ENCODE measurements around the gene FAM168B. TPM values are rescaled to one million over a fixed set of nuclear protein-coding genes. Genes with fewer than 3 reads are reported as not detected.

FAM168B gene
- total RNA-seq, 1 experiment from 2014 or later, result 124 TPM

DNA sequence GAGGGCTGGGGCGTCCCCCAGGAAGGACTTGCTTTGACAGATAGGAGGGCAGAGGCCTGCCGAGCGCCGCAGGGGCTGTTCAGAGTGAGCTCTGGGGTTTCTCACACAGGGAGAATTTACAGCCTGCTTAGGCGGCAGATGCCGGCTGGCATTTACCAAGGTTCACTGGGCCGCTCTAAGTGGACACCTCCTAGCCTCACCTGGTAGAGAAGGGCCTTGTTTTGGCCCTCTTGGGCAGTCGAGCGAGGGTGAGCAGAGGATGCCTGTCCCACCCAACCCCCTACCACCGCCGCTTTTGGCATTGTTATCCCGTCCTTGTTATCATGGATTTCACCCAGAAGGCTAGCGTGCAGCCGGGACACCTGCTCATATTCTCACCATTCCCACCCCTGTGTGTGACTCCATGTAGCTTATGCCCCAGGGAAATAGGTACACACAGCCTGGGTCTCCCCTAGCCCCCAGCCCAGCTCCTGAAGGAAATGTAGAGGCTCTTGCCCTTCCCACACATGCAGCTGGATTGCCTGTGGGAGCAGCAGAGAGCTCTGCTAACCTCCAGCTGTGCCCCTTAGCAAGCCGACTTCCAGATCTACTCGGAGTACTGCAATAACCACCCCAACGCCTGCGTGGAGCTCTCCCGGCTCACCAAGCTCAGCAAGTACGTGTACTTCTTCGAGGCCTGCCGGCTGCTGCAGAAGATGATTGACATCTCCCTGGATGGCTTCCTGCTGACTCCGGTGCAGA, 52.4 kb downstream of the FAM168B start:
- DNase-seq (ENCODE audit: low read depth), result no peak

DNA sequence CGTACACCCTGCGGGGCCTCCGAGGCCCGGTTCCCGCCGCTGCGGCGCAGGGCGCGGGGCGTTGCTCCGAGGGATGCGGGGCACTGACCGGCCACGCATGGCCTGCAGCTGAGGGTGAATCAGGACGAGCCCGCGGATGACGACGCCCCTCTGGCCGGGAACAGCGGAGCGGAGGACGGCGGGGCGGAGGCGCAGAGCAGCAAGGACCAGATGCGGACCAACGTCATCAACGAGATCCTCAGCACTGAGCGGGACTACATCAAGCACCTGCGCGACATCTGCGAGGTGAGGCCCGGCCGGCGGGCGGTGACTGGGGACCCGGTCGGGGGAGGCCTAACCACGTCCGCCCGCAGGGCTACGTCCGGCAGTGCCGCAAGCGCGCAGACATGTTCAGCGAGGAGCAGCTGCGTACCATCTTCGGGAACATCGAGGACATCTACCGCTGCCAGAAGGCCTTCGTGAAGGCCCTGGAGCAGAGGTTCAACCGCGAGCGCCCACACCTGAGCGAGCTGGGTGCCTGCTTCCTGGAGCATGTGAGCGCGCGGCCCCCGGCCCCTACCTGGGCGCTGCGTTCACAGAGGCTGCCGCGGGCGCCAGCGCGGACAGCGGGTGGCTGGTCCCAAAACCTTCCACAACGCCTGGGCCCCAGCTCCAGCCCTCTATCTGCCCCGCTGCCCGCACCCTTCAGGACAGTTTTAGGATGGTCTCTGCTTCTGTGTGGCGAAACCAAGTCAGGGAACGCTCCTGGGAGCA, 53.2 kb downstream of the FAM168B start:
- no peak for DNase-seq (ENCODE audit: low read depth)

- no peak for DNase-seq (ENCODE audit: low read depth)
Measured at GRCh38 chr2:131039535-131039907, 53.7 kb downstream of the FAM168B start.

- DNase-seq (ENCODE audit: low read depth), result no peak
Measured at GRCh38 chr2:131039101-131039440, 54.2 kb downstream of the FAM168B start.

GRCh38 chr2:131038258-131039100, 54.8 kb downstream of the FAM168B start:
- DNase-seq (ENCODE audit: low read depth), result no peak

- no peak for DNase-seq (ENCODE audit: low read depth)
Measured at GRCh38 chr2:131037398-131038257, 55.6 kb downstream of the FAM168B start.

- no peak for DNase-seq (ENCODE audit: low read depth)
Measured at GRCh38 chr2:131036696-131037397, 56.4 kb downstream of the FAM168B start.

DNA sequence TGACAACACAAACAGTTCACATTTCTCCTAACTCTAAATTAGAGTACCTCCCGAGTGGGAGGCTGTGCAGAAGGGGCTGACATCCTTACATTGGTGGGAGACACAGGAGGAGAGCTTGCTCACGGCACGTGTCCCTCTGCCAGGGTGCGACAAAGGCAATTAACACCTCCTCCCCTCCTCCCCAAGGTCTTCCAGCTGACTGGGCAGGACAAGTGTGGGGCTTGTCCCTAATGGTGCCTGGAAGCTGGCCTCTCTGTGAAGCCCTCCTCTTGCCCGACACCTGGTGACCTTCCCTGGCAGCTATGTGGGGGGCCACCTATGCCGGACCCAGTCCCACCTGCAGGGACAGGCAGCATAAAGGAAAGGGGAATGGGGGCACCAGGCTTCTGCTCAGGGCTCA, 57.0 kb downstream of the FAM168B start:
- DNase-seq (ENCODE audit: low read depth), result no peak

GRCh38 chr2:131035826-131036231, 57.4 kb downstream of the FAM168B start:
- no peak for DNase-seq (ENCODE audit: low read depth)

GRCh38 chr2:131035112-131035825, 58.0 kb downstream of the FAM168B start:
- no peak for DNase-seq (ENCODE audit: low read depth)

DNA sequence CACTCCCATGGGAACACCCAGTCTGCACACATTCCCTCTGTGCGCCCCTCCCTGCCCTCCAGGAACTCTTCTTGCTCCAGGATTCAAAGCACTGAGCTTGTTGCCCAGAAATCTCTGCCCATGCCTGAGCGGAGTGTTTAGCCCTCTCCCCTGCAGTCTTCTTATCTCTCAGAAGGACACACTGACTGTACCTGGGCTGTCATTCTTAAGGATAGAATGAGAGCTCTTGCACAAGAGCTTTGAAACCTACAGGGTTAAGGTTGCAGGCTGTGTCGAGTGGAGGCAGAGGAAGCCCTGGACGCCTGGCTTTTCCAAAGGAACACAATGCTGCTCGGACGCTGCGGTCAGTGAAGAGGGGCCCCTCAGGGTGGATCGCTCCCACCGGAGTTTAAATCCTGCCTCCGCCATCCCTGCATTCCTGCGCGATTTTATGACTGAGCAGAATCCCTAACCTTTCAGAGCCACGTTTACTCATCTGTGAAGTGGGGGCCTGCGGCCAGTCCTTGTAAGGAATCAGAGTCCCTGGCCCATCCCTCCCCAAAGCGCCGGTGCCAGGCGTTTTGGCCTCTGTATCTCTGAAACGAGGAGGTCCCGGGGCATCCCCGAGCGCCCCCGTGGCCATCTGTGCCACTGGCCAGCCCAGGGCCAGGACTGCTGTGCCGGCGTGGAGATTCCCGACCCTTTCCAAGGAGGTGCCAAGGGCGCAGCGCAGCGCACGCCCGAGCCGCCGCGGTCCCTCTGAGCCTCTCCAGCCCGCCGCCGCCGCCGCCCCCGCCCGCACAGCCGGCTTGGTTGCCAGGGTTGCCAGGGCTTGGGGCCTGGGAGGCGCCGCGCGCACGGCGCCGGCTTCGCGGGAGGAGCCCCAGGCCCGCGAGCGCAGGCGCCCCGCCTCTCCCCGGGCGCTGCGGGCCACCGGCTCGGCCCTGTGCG, 58.9 kb downstream of the FAM168B start:
- DNase-seq (ENCODE audit: low read depth), result no peak

DNA sequence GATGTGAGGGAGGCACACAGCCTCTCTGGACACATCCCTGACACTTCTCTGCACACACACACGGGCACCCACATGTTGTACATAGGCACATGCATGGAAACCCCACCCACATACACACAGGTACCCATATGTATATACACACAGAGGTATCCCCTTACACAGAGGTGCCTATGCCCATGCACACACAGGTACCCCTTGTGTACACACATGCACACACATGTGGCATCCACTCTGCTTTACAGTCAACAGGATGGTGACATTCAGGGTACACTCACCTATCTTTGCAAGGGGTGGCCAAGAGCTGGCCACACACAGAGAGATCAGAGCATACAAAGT, 59.5 kb downstream of the FAM168B start:
- no peak for DNase-seq (ENCODE audit: low read depth)

- DNase-seq (ENCODE audit: low read depth), result no peak
Measured at GRCh38 chr2:131032393-131032836, 60.8 kb downstream of the FAM168B start.

GRCh38 chr2:131031875-131032274, 61.4 kb downstream of the FAM168B start:
- DNase-seq (ENCODE audit: low read depth), result no peak

- no peak for DNase-seq (ENCODE audit: low read depth)
Measured at GRCh38 chr2:131031431-131031841, 61.8 kb downstream of the FAM168B start.

GRCh38 chr2:131030478-131030971, 62.7 kb downstream of the FAM168B start:
- DNase-seq (ENCODE audit: low read depth), result no peak

GRCh38 chr2:131029812-131030211, 63.4 kb downstream of the FAM168B start:
- no peak for DNase-seq (ENCODE audit: low read depth)

Measured in LHCN-M2 (cell line).